ENCODE results near the gene SOX18. TPM values are rescaled to one million over a fixed set of nuclear protein-coding genes. Genes with fewer than 3 reads are reported as not detected.

Gene SOX18
- total and polyA plus RNA-seq, 2 donors from 2014 or later = 36.5 to 56.7 TPM

DNA sequence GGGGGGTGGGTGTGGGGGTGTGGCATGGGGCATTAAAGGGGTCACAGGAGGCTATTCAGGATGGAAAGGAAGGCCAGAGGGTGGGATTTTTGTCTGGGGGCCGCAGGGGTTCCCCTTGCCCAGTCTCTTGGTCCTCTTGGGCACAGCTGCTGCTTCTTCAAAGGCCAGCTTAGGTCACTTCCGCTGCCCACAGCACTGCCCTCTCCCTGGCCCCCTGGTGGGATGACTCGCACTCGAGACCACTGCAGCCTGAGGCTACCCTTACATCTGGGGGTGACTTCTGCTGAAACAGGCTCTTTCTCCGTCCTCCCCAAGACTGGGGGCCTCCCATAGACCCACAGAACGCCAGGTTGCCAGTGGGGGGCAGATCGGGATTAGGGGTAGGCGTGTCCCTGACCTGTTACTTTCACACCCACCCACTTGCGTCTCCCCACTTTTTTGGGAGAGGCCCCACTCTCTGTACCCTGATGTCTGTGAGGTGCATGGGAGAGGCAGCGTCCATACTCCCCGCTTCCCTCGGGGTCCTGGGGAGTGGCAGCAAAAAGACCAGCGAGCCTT is 33.5 kb upstream of the SOX18 start:
- intact Hi-C loops (cut with DNase I) = no loop called here
- TF ChIP-seq, protein P1, sequence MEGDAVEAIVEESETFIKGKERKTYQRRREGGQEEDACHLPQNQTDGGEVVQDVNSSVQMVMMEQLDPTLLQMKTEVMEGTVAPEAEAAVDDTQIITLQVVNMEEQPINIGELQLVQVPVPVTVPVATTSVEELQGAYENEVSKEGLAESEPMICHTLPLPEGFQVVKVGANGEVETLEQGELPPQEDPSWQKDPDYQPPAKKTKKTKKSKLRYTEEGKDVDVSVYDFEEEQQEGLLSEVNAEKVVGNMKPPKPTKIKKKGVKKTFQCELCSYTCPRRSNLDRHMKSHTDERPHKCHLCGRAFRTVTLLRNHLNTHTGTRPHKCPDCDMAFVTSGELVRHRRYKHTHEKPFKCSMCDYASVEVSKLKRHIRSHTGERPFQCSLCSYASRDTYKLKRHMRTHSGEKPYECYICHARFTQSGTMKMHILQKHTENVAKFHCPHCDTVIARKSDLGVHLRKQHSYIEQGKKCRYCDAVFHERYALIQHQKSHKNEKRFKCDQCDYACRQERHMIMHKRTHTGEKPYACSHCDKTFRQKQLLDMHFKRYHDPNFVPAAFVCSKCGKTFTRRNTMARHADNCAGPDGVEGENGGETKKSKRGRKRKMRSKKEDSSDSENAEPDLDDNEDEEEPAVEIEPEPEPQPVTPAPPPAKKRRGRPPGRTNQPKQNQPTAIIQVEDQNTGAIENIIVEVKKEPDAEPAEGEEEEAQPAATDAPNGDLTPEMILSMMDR (IDR thresholded peaks at IDR 0.05; ENCODE audit: borderline replicate concordance, extremely low read depth, insufficient read depth) = no peak
- Histone ChIP-seq H3K27me3 (ENCODE audit: control insufficient read depth, insufficient read depth, low read length) (peaks cover 6% of the 10 kb centered on the region), H3K9me3 (ENCODE audit: control insufficient read depth in 2 of 3, insufficient read depth in 1 of 3, low read length in 3 of 3) (no peaks in the 10 kb centered on the region), H3K36me3 (ENCODE audit: control insufficient read depth in 2 of 3, insufficient read depth in 3 of 3, low read length in 3 of 3) (no peaks in the 10 kb centered on the region), H3K4me1 (ENCODE audit: control insufficient read depth in 2 of 3, insufficient read depth in 2 of 3, low read depth in 1 of 3, low read length in 3 of 3) (peaks cover 0 to 20% (median 3%) of the 10 kb centered on the region in 3 donors), H3K4me3 (ENCODE audit: low read length in 3 of 3) (no peak overlapping the region), H3K27ac (ENCODE audit: low read depth in 2 of 2, low read length in 2 of 2) (no peak overlapping the region), H3K9ac (ENCODE audit: low read length in 3 of 3) (no peak overlapping the region)
- DNase-seq (peak in 1 of 5 donors; percentile 69), FAIRE-seq (no peak)

DNA sequence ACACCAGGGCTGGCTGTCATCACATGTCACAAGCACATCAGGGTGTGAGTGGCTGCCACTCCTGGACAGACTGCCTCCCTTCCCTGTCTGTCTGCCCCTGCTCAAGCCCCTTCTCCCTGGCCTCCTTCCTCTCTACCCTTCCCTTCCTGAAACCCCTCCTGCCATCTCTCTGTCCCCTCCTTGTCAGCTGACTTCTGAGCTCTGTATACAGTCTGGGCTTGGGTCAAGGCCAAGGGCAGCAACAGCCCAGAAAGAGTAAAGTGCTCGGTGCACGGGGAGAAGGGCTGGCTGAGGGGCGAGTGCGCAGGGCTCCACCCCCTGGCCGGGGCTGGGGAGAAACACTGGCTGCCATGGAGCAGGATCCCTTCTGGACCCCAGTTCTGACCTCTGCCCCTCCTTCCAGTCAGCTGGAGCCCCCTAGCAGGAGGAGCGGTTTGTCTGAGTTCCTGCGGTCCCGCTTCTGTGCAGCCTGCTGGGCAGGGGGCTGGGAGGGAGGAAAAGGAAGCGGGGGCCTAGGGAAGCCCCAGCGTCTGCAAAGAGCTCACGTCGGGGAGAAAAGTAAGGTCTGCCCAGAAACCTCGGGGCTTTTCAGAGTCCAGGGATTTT is 32.8 kb upstream of the SOX18 start:
- no peak for FAIRE-seq
- no peak for DNase-seq
- TF ChIP-seq, protein P1 (IDR thresholded peaks at IDR 0.05; ENCODE audit: borderline replicate concordance, extremely low read depth, insufficient read depth) = no peak
- peaks cover 6% of the 10 kb centered on the region for H3K27me3 ChIP-seq (ENCODE audit: control insufficient read depth, insufficient read depth, low read length)
- H3K4me3 ChIP-seq (ENCODE audit: low read length in 3 of 3) = no peak overlapping the region
- intact Hi-C loops (cut with DNase I) = no loop called here
- H3K9ac ChIP-seq (ENCODE audit: low read length in 3 of 3) = no peak overlapping the region
- peaks cover 0 to 23% (median 3%) of the 10 kb centered on the region in 3 donors for H3K4me1 ChIP-seq (ENCODE audit: control insufficient read depth in 2 of 3, insufficient read depth in 2 of 3, low read depth in 1 of 3, low read length in 3 of 3)
- no peaks in the 10 kb centered on the region for H3K9me3 ChIP-seq (ENCODE audit: control insufficient read depth in 2 of 3, insufficient read depth in 1 of 3, low read length in 3 of 3)
- H3K36me3 ChIP-seq (ENCODE audit: control insufficient read depth in 2 of 3, insufficient read depth in 3 of 3, low read length in 3 of 3) = no peaks in the 10 kb centered on the region
- no peak overlapping the region for H3K27ac ChIP-seq (ENCODE audit: low read depth in 2 of 2, low read length in 2 of 2)

DNA sequence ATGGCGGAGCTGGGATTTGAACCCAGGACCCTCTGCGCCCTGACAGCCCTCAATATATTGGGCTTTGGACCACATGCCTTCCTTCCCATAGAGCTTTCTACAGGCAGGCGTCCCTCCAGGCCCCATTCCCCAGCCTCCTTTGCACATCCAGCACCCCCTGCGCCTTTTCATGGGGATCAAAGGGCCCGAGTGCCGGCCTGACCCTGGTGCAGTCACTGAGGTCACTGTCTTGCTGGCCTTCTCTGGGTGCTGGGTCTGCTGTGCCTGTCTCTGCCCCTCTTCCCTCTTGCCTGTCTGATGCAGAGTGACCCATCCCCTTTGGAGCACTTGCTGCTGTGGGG is 32.2 kb upstream of the SOX18 start:
- peaks cover 6% of the 10 kb centered on the region for H3K27me3 ChIP-seq (ENCODE audit: control insufficient read depth, insufficient read depth, low read length)
- H3K9ac ChIP-seq (ENCODE audit: low read length in 3 of 3) = no peak overlapping the region
- no peaks in the 10 kb centered on the region for H3K36me3 ChIP-seq (ENCODE audit: control insufficient read depth in 2 of 3, insufficient read depth in 3 of 3, low read length in 3 of 3)
- H3K4me3 ChIP-seq (ENCODE audit: low read length in 3 of 3) = no peak overlapping the region
- H3K4me1 ChIP-seq (ENCODE audit: control insufficient read depth in 2 of 3, insufficient read depth in 2 of 3, low read depth in 1 of 3, low read length in 3 of 3) = peaks cover 0 to 23% (median 3%) of the 10 kb centered on the region in 3 donors
- intact Hi-C loops (cut with DNase I) = no loop called here
- FAIRE-seq (no peak), DNase-seq (no peak)
- no peak overlapping the region for H3K27ac ChIP-seq (ENCODE audit: low read depth in 2 of 2, low read length in 2 of 2)
- TF ChIP-seq, protein P1 (IDR thresholded peaks at IDR 0.05; ENCODE audit: borderline replicate concordance, extremely low read depth, insufficient read depth) = no peak
- no peaks in the 10 kb centered on the region for H3K9me3 ChIP-seq (ENCODE audit: control insufficient read depth in 2 of 3, insufficient read depth in 1 of 3, low read length in 3 of 3)

Data from kidney (tissue), 14 donors.